K562 (cell line): ENCODE results near the gene FUT2. TPM values are rescaled to one million over a fixed set of nuclear protein-coding genes. Genes with fewer than 3 reads are reported as not detected.

Experiments
- ARID1B ChIP-seq: fragments of 450-650 bp; IDR thresholded peaks from 2 replicates; pipeline ENCODE4 v1.6.1; 2016; ENCODE audit warnings: antibody characterized with exemption, mild to moderate bottlenecking, inconsistent platforms
- DPF2 ChIP-seq: fragments of 450-650 bp; IDR thresholded peaks from 2 replicates; pipeline ENCODE4 v1.6.1; 2016
- ETV5 ChIP-seq: sonication (generic); formaldehyde crosslinking; IDR thresholded peaks from 2 replicates; pipeline ENCODE4 v1.4.0; 2020; ENCODE audit warnings: low read depth, mild to moderate bottlenecking, missing genetic modification reagents
- GATAD2A ChIP-seq: fragments of 450-650 bp; IDR thresholded peaks from 2 replicates; pipeline ENCODE4 v1.6.1; 2017
- GTF2A2 ChIP-seq: IDR thresholded peaks from 2 replicates; pipeline ENCODE4 v1.6.1; 2016; ENCODE audit warnings: mild to moderate bottlenecking, missing genetic modification characterization, missing compliant biosample characterization
- HMG20A ChIP-seq: fragments of 450-650 bp; formaldehyde crosslinking; conservative IDR thresholded peaks from 2 replicates; pipeline ENCODE4 v1.4.0; 2020; ENCODE audit warnings: mild to moderate bottlenecking, mixed read lengths
- HMGN3 ChIP-seq: IDR thresholded peaks from 2 replicates; pipeline ENCODE4 v1.6.1; 2011; ENCODE audit warnings: borderline replicate concordance, low read depth, mild to moderate bottlenecking, mixed read lengths, low read length; ENCODE audit not compliant: insufficient read length; ENCODE audit errors: extremely low read depth
- MAX ChIP-seq: sonication (generic); formaldehyde crosslinking; IDR thresholded peaks from 2 replicates; pipeline ENCODE4 v1.9.0; 2022; ENCODE audit warnings: mild to moderate bottlenecking, missing genetic modification reagents
- MIER1 ChIP-seq: fragments of 450-650 bp; IDR thresholded peaks from 2 replicates; pipeline ENCODE4 v1.6.1; 2016; ENCODE audit warnings: antibody characterized with exemption, mild to moderate bottlenecking, low read depth
- PTTG1 ChIP-seq: fragments of 450-650 bp; IDR thresholded peaks from 2 replicates; pipeline ENCODE4 v1.6.1; 2016; ENCODE audit warnings: low read depth, mild to moderate bottlenecking, missing genetic modification characterization, missing compliant biosample characterization
- RBM17 ChIP-seq: fragments of 200-400 bp; formaldehyde crosslinking; IDR thresholded peaks from 2 replicates; pipeline ENCODE4 v1.6.1; 2017; ENCODE audit warnings: low read depth, mild to moderate bottlenecking, low read length, borderline replicate concordance
- SMARCE1 ChIP-seq: fragments of 450-650 bp; IDR thresholded peaks from 2 replicates; pipeline ENCODE4 v1.7.1; 2016; ENCODE audit warnings: mild to moderate bottlenecking
- ZBTB12 ChIP-seq: fragments of 250-450 bp; sonication (Bioruptor Pico); IDR thresholded peaks from 2 replicates; pipeline ENCODE4 v1.4.0; 2020
- ZBTB40 ChIP-seq, 2 experiments: fragments of 450-650 bp in 1 of 2; sonication (generic) in 1 of 2; formaldehyde crosslinking in 1 of 2; IDR thresholded peaks; 2 replicates each; pipeline versions ENCODE4 v1.7.1 to v1.9.0; 2016 to 2022; ENCODE audit warnings: inconsistent platforms in 1 of 2, mild to moderate bottlenecking in 1 of 2, missing genetic modification reagents in 1 of 2
- ZNF134 ChIP-seq: fragments of 250-450 bp; sonication (Bioruptor Pico); conservative IDR thresholded peaks from 2 replicates; pipeline ENCODE4 v1.4.0; 2020
- ZNF143 ChIP-seq: sonication (generic); formaldehyde crosslinking; IDR thresholded peaks from 2 replicates; pipeline ENCODE4 v1.9.0; 2022; ENCODE audit warnings: mild to moderate bottlenecking, missing genetic modification reagents
- ZNF707 ChIP-seq: fragments of 250-450 bp; sonication (Bioruptor Pico); conservative IDR thresholded peaks from 2 replicates; pipeline ENCODE4 v1.8.0; 2022; ENCODE audit warnings: inconsistent platforms, mild to moderate bottlenecking, moderate library complexity
- ZNF778 ChIP-seq: fragments of 450-650 bp; formaldehyde crosslinking; IDR thresholded peaks from 2 replicates; pipeline ENCODE4 v1.4.0; 2020; ENCODE audit warnings: mild to moderate bottlenecking, moderate library complexity
- polyA plus RNA-seq, 8 experiments: library from polyadenylated mRNA; depleted of rRNA in 4 of 8; stranded (reverse) in 5 of 8; unstranded in 3 of 8; fragments of >200 nt; fragmentation: Nextera tagmentation in 2 of 8; fragmentation: Illumina TruSeq in 1 of 8; extraction: Ambion mirVana in 2 of 8; extraction: Trizol in 1 of 8; gene quantifications; 2 replicates each; pipeline versions ENCODE4 v1.2.1 to v1.2.3, GENCODE V29; 2011 to 2014; ENCODE audit warnings: inconsistent platforms in 1 of 8, missing spikeins in 1 of 8
- total RNA-seq, 7 experiments: library from RNA; depleted of rRNA in 6 of 7; stranded (reverse); fragments of >200 nt in 6 of 7; fragmentation: Illumina TruSeq in 2 of 7; extraction: Trizol in 2 of 7; gene quantifications; 2 replicates each; pipeline versions ENCODE4 v1.2.1 to v1.2.3, GENCODE V29; 2011 to 2021; ENCODE audit warnings: low replicate concordance in 1 of 7

The FUT2 gene
- total and polyA plus RNA-seq, 9 of the 15 experiments (the other 6 are each of a cell fraction or from before 2014, with no cell fraction given), result 0.03 to 0.04 TPM; not detected in 7

GRCh38 chr19:48646001-48646721, 49.6 kb upstream of the FUT2 start, which contains the start of gene CA11 (continued):
- TF ChIP-seq ZBTB40 (IDR thresholded peaks at IDR 0.05), result peak; percentile 68; the same call in 1 of the 2 replicates
- no peak for TF ChIP-seq ZBTB40 (CRISPR knock-in tag; IDR thresholded peaks at IDR 0.05)
- no peak for TF ChIP-seq PTTG1
- no peak for TF ChIP-seq ZNF707
- TF ChIP-seq ZNF134 (CRISPR knock-in tag), result no peak
- TF ChIP-seq DPF2, result peak; percentile 66; the same call in 1 of the 2 replicates
- TF ChIP-seq ETV5, result no peak
- no peak; the same call in 1 of the 2 replicates for TF ChIP-seq ARID1B
- TF ChIP-seq RBM17, result no peak
- no peak; the same call in 1 of the 2 replicates for TF ChIP-seq MAX (CRISPR knock-in tag)
- TF ChIP-seq MIER1, result peak; percentile 74; the same call in 1 of the 2 replicates
- no peak for TF ChIP-seq HMG20A (CRISPR knock-in tag)
- no peak for TF ChIP-seq ZNF778
- TF ChIP-seq SMARCE1, result 0 out of 2 replicates have a peak, but pooled peaks have one; percentile 59
- TF ChIP-seq GATAD2A, result peak; percentile 53
- peak; percentile 5; the same call in 1 of the 2 replicates for TF ChIP-seq ZNF143 (CRISPR knock-in tag)
- peak; percentile 36 for TF ChIP-seq HMGN3
- TF ChIP-seq GTF2A2 (tag), result no peak
- TF ChIP-seq ZBTB12 (CRISPR knock-in tag), result no peak
